K562 (cell line): ENCODE measurements around the gene THEM4. TPM values are rescaled to one million over a fixed set of nuclear protein-coding genes. Genes with fewer than 3 reads are reported as not detected.

Experiments used
- ATAC-seq: fragments of 200-7000 bp; cut with Tn5 transposase; 3 replicates; pipeline ENCODE4 v1.9.1; 2020; ENCODE audit warnings: moderate library complexity
- BruUV-seq: library from RNA; stranded (reverse); fragments of 400-500 nt; replicated peaks from 2 replicates; lab custom pipeline; 2021; lab: Mats Ljungman, UMichigan
- CTCF ChIA-PET: fragments of 300-600 bp; formaldehyde crosslinking; extraction: SDS; loops from one replicate; lab custom pipeline; 2021; ENCODE audit warnings: low intra/inter-chr PET ratio; lab: Yijun Ruan, JAX
- POLR2A ChIA-PET: fragments of 300-600, 350-650 bp; sonication (Branson Sonifier 250); formaldehyde crosslinking; extraction: SDS; loops from one replicate; lab custom pipeline; 2021; ENCODE audit warnings: antibody characterized with exemption, inconsistent platforms; lab: Yijun Ruan, JAX
- DNase-seq, 4 experiments: peaks; one replicate each; pipeline versions ENCODE4 v3.0.0 to v3.0.0-alpha.2; 2011 to 2018; ENCODE audit warnings: low spot score in 3 of 4, mixed read lengths in 3 of 4; ENCODE audit errors: extremely low read depth in 1 of 4
- FAIRE-seq: peaks from 2 replicates; lab custom pipeline; 2011; peaks lifted over from hg19 to GRCh38; lab: Jason Lieb, UNC
- H2AFZ ChIP-seq: 2 replicates; pipeline ENCODE4 v1.6.0; 2011; ENCODE audit warnings: low read depth, low read length, control low read depth, inconsistent platforms
- H3K27ac ChIP-seq: fragments of 200-600 bp; 3 replicates; pipeline ENCODE4 v1.8.0; 2011; ENCODE audit warnings: low read depth, mild to moderate bottlenecking, control low read depth, inconsistent platforms, low read length, moderate library complexity, mixed read lengths; ENCODE audit errors: extremely low read depth
- H3K27me3 ChIP-seq, 2 experiments: fragments of 300-600 bp in 1 of 2; 2 replicates in 1 of 2; 3 replicates in 1 of 2; pipeline versions ENCODE4 v1.6.0 to v1.8.0; 2011; ENCODE audit warnings: inconsistent platforms in 2 of 2, low read length in 2 of 2, mild to moderate bottlenecking in 1 of 2, mixed read lengths in 1 of 2, moderate library complexity in 1 of 2; ENCODE audit not compliant: control insufficient read depth in 2 of 2, insufficient read depth in 2 of 2
- H3K36me3 ChIP-seq: fragments of 300-600 bp; 3 replicates; pipeline ENCODE4 v1.8.0; 2011; ENCODE audit warnings: mild to moderate bottlenecking, low read length, inconsistent platforms; ENCODE audit not compliant: control insufficient read depth, insufficient read depth
- H3K4me1 ChIP-seq, 2 experiments: fragments of 200-600 bp in 1 of 2; replicated peaks in 1 of 2; 2 replicates in 1 of 2; 3 replicates in 1 of 2; pipeline versions ENCODE4 v1.5.1 to v1.8.0; 2011; ENCODE audit warnings: inconsistent platforms in 2 of 2, low read length in 2 of 2, mild to moderate bottlenecking in 1 of 2, mixed read lengths in 1 of 2, moderate library complexity in 1 of 2; ENCODE audit not compliant: control insufficient read depth in 2 of 2, insufficient read depth in 2 of 2
- H3K4me2 ChIP-seq: 2 replicates; pipeline ENCODE4 v1.6.1; 2011; ENCODE audit warnings: low read length, control low read depth, inconsistent platforms, mixed read lengths; ENCODE audit not compliant: insufficient read depth
- H3K4me3 ChIP-seq: fragments of 200-600 bp; sonication (generic), shearing (Covaris generic); 2 replicates; pipeline ENCODE4 v1.5.1; 2016; ENCODE audit warnings: control low read depth, inconsistent platforms
- H3K79me2 ChIP-seq: fragments of 200-600 bp; 3 replicates; pipeline ENCODE4 v1.8.0; 2011; ENCODE audit warnings: low read length, inconsistent platforms; ENCODE audit not compliant: control insufficient read depth, insufficient read depth
- H3K9ac ChIP-seq, 2 experiments: 2 replicates each; pipeline versions ENCODE4 v1.6.0 to v1.6.1; 2011; ENCODE audit warnings: low read depth in 2 of 2, low read length in 2 of 2, control low read depth in 1 of 2, inconsistent platforms in 1 of 2, mild to moderate bottlenecking in 1 of 2, mixed read lengths in 1 of 2; ENCODE audit not compliant: insufficient read depth in 1 of 2
- H3K9me1 ChIP-seq: one replicate; pipeline ENCODE4 v1.6.0; 2011; ENCODE audit warnings: inconsistent platforms, mild to moderate bottlenecking, low read length, moderate library complexity; ENCODE audit not compliant: control insufficient read depth, insufficient read depth
- H3K9me3 ChIP-seq: replicated peaks from 2 replicates; pipeline ENCODE4 v1.5.1; 2011; ENCODE audit warnings: low read depth, low read length, inconsistent platforms; ENCODE audit not compliant: control insufficient read depth, insufficient read depth
- H4K20me1 ChIP-seq: replicated peaks from 2 replicates; pipeline ENCODE4 v1.6.1; 2011; ENCODE audit warnings: low read length, inconsistent platforms, mixed read lengths; ENCODE audit not compliant: control insufficient read depth, insufficient read depth
- BRD4 ChIP-seq: fragments of 200-600 bp; sonication (generic); IDR thresholded peaks from 2 replicates; pipeline ENCODE4 v1.6.1; 2017; ENCODE audit warnings: inconsistent platforms
- CHD1 ChIP-seq: fragments of 200-600 bp; sonication (generic); IDR thresholded peaks from one replicate; pipeline ENCODE4 v1.6.1; 2012; ENCODE audit warnings: mild to moderate bottlenecking, moderate library complexity, low read length, inconsistent platforms
- ILF3 ChIP-seq: fragments of 450-650 bp; IDR thresholded peaks from 2 replicates; pipeline ENCODE4 v1.6.1; 2018; ENCODE audit warnings: antibody characterized with exemption, mild to moderate bottlenecking, moderate library complexity, borderline replicate concordance
- PHB ChIP-seq: fragments of 250-450 bp; sonication (Bioruptor Pico); IDR thresholded peaks from 2 replicates; pipeline ENCODE4 v1.5.0; 2021
- SREBF2 ChIP-seq: sonication (generic); formaldehyde crosslinking; IDR thresholded peaks from 2 replicates; pipeline ENCODE4 v1.4.0; 2020; ENCODE audit warnings: mild to moderate bottlenecking, missing genetic modification reagents
- WGBS: fragments of 100-300 bp; shearing (Covaris generic); methylation state at CpG from one replicate; pipeline ENCODE4 v1.1.6; 2016; ENCODE audit warnings: low coverage, mixed read lengths; ENCODE audit not compliant: insufficient coverage; ENCODE audit errors: missing lambda C conversion rate; 5-methylcytosine and 5-hydroxymethylcytosine counted together
- in situ Hi-C: fragments of 300-500 bp; cut with MboI; formaldehyde crosslinking; loops from 4 replicates; pipeline ENCODE4 v1.15.0; 2018; ENCODE audit warnings: inconsistent platforms, mixed read lengths
- intact Hi-C: fragments of 100-400 bp; cut with micrococcal nuclease; formaldehyde crosslinking; loops from 2 replicates; pipeline ENCODE4 v1.14.2; 2022
- polyA plus RNA-seq, 8 experiments: library from polyadenylated mRNA; depleted of rRNA in 4 of 8; stranded (reverse) in 5 of 8; unstranded in 3 of 8; fragments of >200 nt; fragmentation: Nextera tagmentation in 2 of 8; fragmentation: Illumina TruSeq in 1 of 8; extraction: Ambion mirVana in 2 of 8; extraction: Trizol in 1 of 8; gene quantifications; 2 replicates each; pipeline versions ENCODE4 v1.2.1 to v1.2.3, GENCODE V29; 2011 to 2014; ENCODE audit warnings: inconsistent platforms in 1 of 8, missing spikeins in 1 of 8
- total RNA-seq, 7 experiments: library from RNA; depleted of rRNA in 6 of 7; stranded (reverse); fragments of >200 nt in 6 of 7; fragmentation: Illumina TruSeq in 2 of 7; extraction: Trizol in 2 of 7; gene quantifications; 2 replicates each; pipeline versions ENCODE4 v1.2.1 to v1.2.3, GENCODE V29; 2011 to 2021; ENCODE audit warnings: low replicate concordance in 1 of 7
- TF ChIP-seq, protein P1 (sequence below), 2 experiments: fragments of 450-650 bp; IDR thresholded peaks; 2 replicates each; pipeline ENCODE4 v1.6.1; 2018; ENCODE audit warnings: mild to moderate bottlenecking in 2 of 2, low read depth in 1 of 2; ENCODE audit not compliant: partially characterized antibody in 2 of 2
- TF ChIP-seq, protein P2 (sequence below): sonication (generic); formaldehyde crosslinking; IDR thresholded peaks from 2 replicates; pipeline ENCODE4 v1.9.0; 2022; ENCODE audit warnings: mild to moderate bottlenecking, missing genetic modification reagents
- TF ChIP-seq, protein P3 (sequence below): sonication (generic); formaldehyde crosslinking; IDR thresholded peaks from 2 replicates; pipeline ENCODE4 v1.8.1; 2022; ENCODE audit warnings: missing genetic modification reagents
- TF ChIP-seq, protein P4 (sequence below): sonication (generic); formaldehyde crosslinking; IDR thresholded peaks from 2 replicates; pipeline ENCODE4 v1.8.1; 2023; ENCODE audit warnings: mild to moderate bottlenecking, missing genetic modification reagents
- TF ChIP-seq, protein P5 (sequence below), 2 experiments: fragments of 200-800 bp in 1 of 2; sonication (Bioruptor generic) in 1 of 2; sonication (generic) in 1 of 2; formaldehyde crosslinking in 1 of 2; IDR thresholded peaks in 1 of 2; conservative IDR thresholded peaks in 1 of 2; 2 replicates each; pipeline versions ENCODE4 v1.5.0 to v1.6.1; 2016 to 2020; ENCODE audit warnings: missing compliant biosample characterization in 1 of 2, missing genetic modification characterization in 1 of 2, missing genetic modification reagents in 1 of 2
- TF ChIP-seq, protein P6 (sequence below): sonication (generic); formaldehyde crosslinking; IDR thresholded peaks from 2 replicates; pipeline ENCODE4 v1.8.1; 2023; ENCODE audit warnings: mild to moderate bottlenecking, missing genetic modification reagents, moderate library complexity

Gene THEM4
- total and polyA plus RNA-seq, 9 of the 15 experiments (the other 6 are each of a cell fraction or from before 2014, with no cell fraction given): 8.6 to 71.9 (median 35.3) TPM

DNA sequence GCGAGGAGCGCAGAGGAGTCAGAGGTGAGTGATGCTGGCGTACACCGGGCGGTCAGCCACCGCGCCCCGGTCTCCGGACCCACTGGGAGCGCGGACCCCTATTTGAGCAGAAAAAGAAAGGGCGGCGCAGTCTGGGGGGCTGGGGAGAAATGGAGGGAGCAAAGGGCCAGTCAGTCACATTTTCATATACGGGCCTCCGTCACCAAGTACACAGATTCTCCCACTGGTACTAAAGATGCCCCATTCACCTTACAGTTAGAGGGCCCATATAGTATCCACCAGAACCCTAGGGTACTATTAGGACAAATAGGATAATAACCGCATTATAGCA is 70.3 kb downstream of the THEM4 start:
- DNase-seq (no peak), FAIRE-seq (no peak), ATAC-seq (no peak)
- peaks cover 4 to 12% of the 10 kb centered on the region in 2 experiments; a peak in 3 of 5 replicates for H3K27me3 ChIP-seq
- no peaks in the 10 kb centered on the region for H3K9me3 ChIP-seq
- no peaks in the 10 kb centered on the region for H4K20me1 ChIP-seq
- in situ Hi-C loops (no loop called here), intact Hi-C loops (loop anchor here (5.0 kb wide), 2 partner anchors 247 to 537 kb away; no protein-coding TSS in a partner anchor)
- no peaks in the 10 kb centered on the region for H3K36me3 ChIP-seq
- H3K4me3 ChIP-seq: no peak overlapping the region
- no peak overlapping the region for H3K9ac ChIP-seq
- no peaks in the 10 kb centered on the region for H3K9me1 ChIP-seq
- ChIA-PET CTCF (no interaction called here), POLR2A (no interaction called here)
- no peaks in the 10 kb centered on the region for H3K79me2 ChIP-seq
- H3K27ac ChIP-seq: no peak overlapping the region
- H2AFZ ChIP-seq: no peak overlapping the region
- no TSS peak for BruUV-seq
- WGBS: 85% methylated on average over 11 of the region's 16 CpGs
- H3K4me2 ChIP-seq: no peak overlapping the region
- peaks cover 0 to 13% of the 10 kb centered on the region in 2 experiments; a peak in 2 of 5 replicates for H3K4me1 ChIP-seq
- TF ChIP-seq ILF3 (no peak), SREBF2 (CRISPR knock-in tag) (no peak), CHD1 (no peak), PHB (no peak), BRD4 (no peak)
- TF ChIP-seq, protein P1, sequence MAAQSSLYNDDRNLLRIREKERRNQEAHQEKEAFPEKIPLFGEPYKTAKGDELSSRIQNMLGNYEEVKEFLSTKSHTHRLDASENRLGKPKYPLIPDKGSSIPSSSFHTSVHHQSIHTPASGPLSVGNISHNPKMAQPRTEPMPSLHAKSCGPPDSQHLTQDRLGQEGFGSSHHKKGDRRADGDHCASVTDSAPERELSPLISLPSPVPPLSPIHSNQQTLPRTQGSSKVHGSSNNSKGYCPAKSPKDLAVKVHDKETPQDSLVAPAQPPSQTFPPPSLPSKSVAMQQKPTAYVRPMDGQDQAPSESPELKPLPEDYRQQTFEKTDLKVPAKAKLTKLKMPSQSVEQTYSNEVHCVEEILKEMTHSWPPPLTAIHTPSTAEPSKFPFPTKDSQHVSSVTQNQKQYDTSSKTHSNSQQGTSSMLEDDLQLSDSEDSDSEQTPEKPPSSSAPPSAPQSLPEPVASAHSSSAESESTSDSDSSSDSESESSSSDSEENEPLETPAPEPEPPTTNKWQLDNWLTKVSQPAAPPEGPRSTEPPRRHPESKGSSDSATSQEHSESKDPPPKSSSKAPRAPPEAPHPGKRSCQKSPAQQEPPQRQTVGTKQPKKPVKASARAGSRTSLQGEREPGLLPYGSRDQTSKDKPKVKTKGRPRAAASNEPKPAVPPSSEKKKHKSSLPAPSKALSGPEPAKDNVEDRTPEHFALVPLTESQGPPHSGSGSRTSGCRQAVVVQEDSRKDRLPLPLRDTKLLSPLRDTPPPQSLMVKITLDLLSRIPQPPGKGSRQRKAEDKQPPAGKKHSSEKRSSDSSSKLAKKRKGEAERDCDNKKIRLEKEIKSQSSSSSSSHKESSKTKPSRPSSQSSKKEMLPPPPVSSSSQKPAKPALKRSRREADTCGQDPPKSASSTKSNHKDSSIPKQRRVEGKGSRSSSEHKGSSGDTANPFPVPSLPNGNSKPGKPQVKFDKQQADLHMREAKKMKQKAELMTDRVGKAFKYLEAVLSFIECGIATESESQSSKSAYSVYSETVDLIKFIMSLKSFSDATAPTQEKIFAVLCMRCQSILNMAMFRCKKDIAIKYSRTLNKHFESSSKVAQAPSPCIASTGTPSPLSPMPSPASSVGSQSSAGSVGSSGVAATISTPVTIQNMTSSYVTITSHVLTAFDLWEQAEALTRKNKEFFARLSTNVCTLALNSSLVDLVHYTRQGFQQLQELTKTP (IDR thresholded peaks at IDR 0.05; ENCODE audit: low read depth in 1 of 2, partially characterized antibody in 2 of 2): no peak
- TF ChIP-seq, protein P2, sequence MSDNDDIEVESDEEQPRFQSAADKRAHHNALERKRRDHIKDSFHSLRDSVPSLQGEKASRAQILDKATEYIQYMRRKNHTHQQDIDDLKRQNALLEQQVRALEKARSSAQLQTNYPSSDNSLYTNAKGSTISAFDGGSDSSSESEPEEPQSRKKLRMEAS (CRISPR knock-in tag): no peak
- TF ChIP-seq, protein P3, sequence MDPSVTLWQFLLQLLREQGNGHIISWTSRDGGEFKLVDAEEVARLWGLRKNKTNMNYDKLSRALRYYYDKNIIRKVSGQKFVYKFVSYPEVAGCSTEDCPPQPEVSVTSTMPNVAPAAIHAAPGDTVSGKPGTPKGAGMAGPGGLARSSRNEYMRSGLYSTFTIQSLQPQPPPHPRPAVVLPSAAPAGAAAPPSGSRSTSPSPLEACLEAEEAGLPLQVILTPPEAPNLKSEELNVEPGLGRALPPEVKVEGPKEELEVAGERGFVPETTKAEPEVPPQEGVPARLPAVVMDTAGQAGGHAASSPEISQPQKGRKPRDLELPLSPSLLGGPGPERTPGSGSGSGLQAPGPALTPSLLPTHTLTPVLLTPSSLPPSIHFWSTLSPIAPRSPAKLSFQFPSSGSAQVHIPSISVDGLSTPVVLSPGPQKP (CRISPR knock-in tag): no peak
- TF ChIP-seq, protein P4, sequence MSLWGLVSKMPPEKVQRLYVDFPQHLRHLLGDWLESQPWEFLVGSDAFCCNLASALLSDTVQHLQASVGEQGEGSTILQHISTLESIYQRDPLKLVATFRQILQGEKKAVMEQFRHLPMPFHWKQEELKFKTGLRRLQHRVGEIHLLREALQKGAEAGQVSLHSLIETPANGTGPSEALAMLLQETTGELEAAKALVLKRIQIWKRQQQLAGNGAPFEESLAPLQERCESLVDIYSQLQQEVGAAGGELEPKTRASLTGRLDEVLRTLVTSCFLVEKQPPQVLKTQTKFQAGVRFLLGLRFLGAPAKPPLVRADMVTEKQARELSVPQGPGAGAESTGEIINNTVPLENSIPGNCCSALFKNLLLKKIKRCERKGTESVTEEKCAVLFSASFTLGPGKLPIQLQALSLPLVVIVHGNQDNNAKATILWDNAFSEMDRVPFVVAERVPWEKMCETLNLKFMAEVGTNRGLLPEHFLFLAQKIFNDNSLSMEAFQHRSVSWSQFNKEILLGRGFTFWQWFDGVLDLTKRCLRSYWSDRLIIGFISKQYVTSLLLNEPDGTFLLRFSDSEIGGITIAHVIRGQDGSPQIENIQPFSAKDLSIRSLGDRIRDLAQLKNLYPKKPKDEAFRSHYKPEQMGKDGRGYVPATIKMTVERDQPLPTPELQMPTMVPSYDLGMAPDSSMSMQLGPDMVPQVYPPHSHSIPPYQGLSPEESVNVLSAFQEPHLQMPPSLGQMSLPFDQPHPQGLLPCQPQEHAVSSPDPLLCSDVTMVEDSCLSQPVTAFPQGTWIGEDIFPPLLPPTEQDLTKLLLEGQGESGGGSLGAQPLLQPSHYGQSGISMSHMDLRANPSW: no peak
- TF ChIP-seq, protein P5, sequence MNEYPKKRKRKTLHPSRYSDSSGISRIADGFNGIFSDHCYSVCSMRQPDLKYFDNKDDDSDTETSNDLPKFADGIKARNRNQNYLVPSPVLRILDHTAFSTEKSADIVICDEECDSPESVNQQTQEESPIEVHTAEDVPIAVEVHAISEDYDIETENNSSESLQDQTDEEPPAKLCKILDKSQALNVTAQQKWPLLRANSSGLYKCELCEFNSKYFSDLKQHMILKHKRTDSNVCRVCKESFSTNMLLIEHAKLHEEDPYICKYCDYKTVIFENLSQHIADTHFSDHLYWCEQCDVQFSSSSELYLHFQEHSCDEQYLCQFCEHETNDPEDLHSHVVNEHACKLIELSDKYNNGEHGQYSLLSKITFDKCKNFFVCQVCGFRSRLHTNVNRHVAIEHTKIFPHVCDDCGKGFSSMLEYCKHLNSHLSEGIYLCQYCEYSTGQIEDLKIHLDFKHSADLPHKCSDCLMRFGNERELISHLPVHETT (CRISPR knock-in tag; conservative IDR thresholded peaks at IDR 0.05 in 1 of 2, IDR thresholded peaks at IDR 0.05 in 1 of 2): no peak
- TF ChIP-seq, protein P6, sequence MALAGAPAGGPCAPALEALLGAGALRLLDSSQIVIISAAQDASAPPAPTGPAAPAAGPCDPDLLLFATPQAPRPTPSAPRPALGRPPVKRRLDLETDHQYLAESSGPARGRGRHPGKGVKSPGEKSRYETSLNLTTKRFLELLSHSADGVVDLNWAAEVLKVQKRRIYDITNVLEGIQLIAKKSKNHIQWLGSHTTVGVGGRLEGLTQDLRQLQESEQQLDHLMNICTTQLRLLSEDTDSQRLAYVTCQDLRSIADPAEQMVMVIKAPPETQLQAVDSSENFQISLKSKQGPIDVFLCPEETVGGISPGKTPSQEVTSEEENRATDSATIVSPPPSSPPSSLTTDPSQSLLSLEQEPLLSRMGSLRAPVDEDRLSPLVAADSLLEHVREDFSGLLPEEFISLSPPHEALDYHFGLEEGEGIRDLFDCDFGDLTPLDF (CRISPR knock-in tag): no peak
